Natural killer cell (primary cell): ENCODE data around the gene TDRD15. TPM values are rescaled to one million over a fixed set of nuclear protein-coding genes. Genes with fewer than 3 reads are reported as not detected.

Experiments used
- ATAC-seq, 3 donors: fragments of 150-1000 bp in 2 of 3; fragments of 200-7000 bp in 1 of 3; cut with Tn5 transposase; 1 replicate in 1 of 3; 2 replicates in 2 of 3; pipeline ENCODE4 v1.10.0; 2021; ENCODE audit warnings: mild to moderate bottlenecking in 2 of 3, moderate library complexity in 2 of 3
- DNase-seq, 2 donors: peaks; one replicate each; pipeline versions ENCODE4 v3.0.0 to v3.0.0-alpha.2; 2013 to 2021; ENCODE audit warnings: mixed read lengths in 1 of 2
- H3K27ac ChIP-seq: one replicate; pipeline ENCODE4 v1.5.1; 2013; ENCODE audit warnings: mild to moderate bottlenecking, low read length
- H3K27me3 ChIP-seq: one replicate; pipeline ENCODE4 v1.6.1; 2013; ENCODE audit warnings: low read length; ENCODE audit not compliant: control insufficient read depth, insufficient read depth
- H3K36me3 ChIP-seq: one replicate; pipeline ENCODE4 v1.6.1; 2013; ENCODE audit warnings: low read length; ENCODE audit not compliant: control insufficient read depth, insufficient read depth
- H3K4me1 ChIP-seq: one replicate; pipeline ENCODE4 v1.6.1; 2013; ENCODE audit warnings: low read length; ENCODE audit not compliant: control insufficient read depth, insufficient read depth
- H3K4me3 ChIP-seq: one replicate; pipeline ENCODE4 v1.5.1; 2013; ENCODE audit warnings: low read length
- H3K9me3 ChIP-seq: one replicate; pipeline ENCODE4 v1.6.1; 2013; ENCODE audit warnings: low read length; ENCODE audit not compliant: control insufficient read depth, insufficient read depth
- H3K27ac Mint-ChIP-seq, 2 donors: one replicate each; pipeline ENCODE4 v1.8.0; 2022; ENCODE audit warnings: mild to moderate bottlenecking in 2 of 2, mixed read lengths in 2 of 2, moderate library complexity in 1 of 2
- H3K27me3 Mint-ChIP-seq, 2 donors: one replicate each; pipeline ENCODE4 v1.8.0; 2022; ENCODE audit warnings: low read depth in 2 of 2, mixed read lengths in 2 of 2
- H3K36me3 Mint-ChIP-seq: one replicate; pipeline ENCODE4 v1.8.0; 2022; ENCODE audit warnings: mixed read lengths
- H3K4me1 Mint-ChIP-seq, 2 donors: one replicate each; pipeline ENCODE4 v1.8.0; 2022; ENCODE audit warnings: mixed read lengths in 2 of 2
- H3K4me3 Mint-ChIP-seq: one replicate; pipeline ENCODE4 v1.8.0; 2022; ENCODE audit warnings: mild to moderate bottlenecking, moderate library complexity, mixed read lengths
- H3K9me3 Mint-ChIP-seq, 2 donors: one replicate each; pipeline ENCODE4 v1.8.0; 2022; ENCODE audit warnings: mixed read lengths in 2 of 2
- CTCF ChIP-seq: fragments of 200-600 bp; IDR thresholded peaks from one replicate; pipeline ENCODE4 v1.8.0; 2022; ENCODE audit warnings: antibody characterized with exemption
- WGBS: methylation state at CpG from one replicate; pipeline ENCODE4 v1.1.7; 2013; ENCODE audit warnings: missing lambda C conversion rate; ENCODE audit not compliant: insufficient coverage; 5-methylcytosine and 5-hydroxymethylcytosine counted together
- intact Hi-C: fragments of 100-400 bp; cut with micrococcal nuclease; formaldehyde crosslinking; loops from one replicate; pipeline ENCODE4 v1.14.2; 2022
- total RNA-seq, 4 donors: library from RNA; stranded (reverse); fragments of 120-200 nt in 1 of 4; gene quantifications; one replicate each; pipeline versions ENCODE4 v1.2.3 to v1.2.4, GENCODE V29; 2013 to 2022

TDRD15 gene
- total RNA-seq, 3 donors from 2014 or later (not counting 1 experiment from before 2014, with no cell fraction given) = 0.21 to 0.33 (median 0.27) TPM

DNA sequence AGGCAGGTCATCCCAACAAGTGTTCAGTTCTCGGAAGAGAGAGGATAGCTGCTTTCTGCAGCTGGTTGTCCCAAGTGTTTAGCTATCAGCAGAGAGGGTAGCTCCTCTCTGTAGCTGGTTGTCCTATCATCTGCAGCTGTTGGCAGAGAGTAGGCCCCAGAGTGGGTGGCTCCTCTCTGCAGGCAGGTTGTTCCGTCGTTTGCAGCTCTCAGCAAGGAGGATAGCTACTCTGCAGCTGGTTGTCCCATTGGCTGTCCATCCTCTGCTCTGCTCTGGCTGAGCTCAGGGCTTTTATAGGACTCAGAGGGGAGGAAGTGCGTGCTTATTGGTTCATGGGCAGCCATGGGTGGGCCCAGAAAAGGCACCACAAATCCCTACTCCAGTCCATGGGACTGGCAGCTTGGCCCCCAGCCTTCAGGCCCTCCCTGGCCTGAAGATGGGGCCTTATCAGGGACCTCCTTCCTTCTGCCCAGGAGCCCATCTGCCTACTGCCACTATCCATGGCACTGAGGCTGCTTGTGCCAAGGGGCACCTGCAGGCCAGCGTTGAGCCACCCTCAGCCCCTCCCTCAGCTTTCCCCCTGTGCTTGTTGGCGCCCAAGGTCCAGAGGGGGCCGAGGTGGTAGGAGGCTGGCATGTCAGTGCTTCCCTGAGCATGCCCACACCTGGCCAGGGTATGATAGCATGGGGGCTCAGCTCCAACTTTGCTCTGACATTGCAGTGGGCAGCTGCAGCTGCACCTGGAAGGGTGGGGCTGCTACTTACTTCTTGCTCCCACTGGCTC is 38.3 kb downstream of the TDRD15 start:
- no peak for ATAC-seq
- WGBS = 81% methylated on average over 7 of the region's 7 CpGs

GRCh38 chr2:21162615-21162878 is 38.8 kb downstream of the TDRD15 start:
- no peaks in the 10 kb centered on the region for H3K27me3 Mint-ChIP-seq
- no peaks in the 10 kb centered on the region for H3K9me3 Mint-ChIP-seq
- Histone ChIP-seq H3K27ac (no peak overlapping the region), H3K36me3 (no peaks in the 10 kb centered on the region), H3K4me3 (no peak overlapping the region), H3K4me1 (no peaks in the 10 kb centered on the region), H3K9me3 (peaks cover 7% of the 10 kb centered on the region), H3K27me3 (no peaks in the 10 kb centered on the region)
- no peak overlapping the region for H3K4me3 Mint-ChIP-seq
- 72% methylated on average over 5 of the region's 5 CpGs for WGBS
- DNase-seq (no peak), ATAC-seq (no peak)
- no peaks in the 10 kb centered on the region for H3K4me1 Mint-ChIP-seq
- no peak overlapping the region for H3K27ac Mint-ChIP-seq
- no peak for TF ChIP-seq CTCF
- H3K36me3 Mint-ChIP-seq = no peaks in the 10 kb centered on the region
- intact Hi-C loops = loop anchor here (10.0 kb wide), 1 partner anchor 118 kb away; the partner anchor contains the start of gene APOB

More for the DNA sequence above, 38.3 kb downstream of the TDRD15 start:
- Histone ChIP-seq H3K36me3 (no peaks in the 10 kb centered on the region), H3K4me1 (no peaks in the 10 kb centered on the region), H3K27ac (no peak overlapping the region), H3K27me3 (no peaks in the 10 kb centered on the region), H3K9me3 (peaks cover 7% of the 10 kb centered on the region), H3K4me3 (no peak overlapping the region)
- TF ChIP-seq CTCF = no peak
- H3K36me3 Mint-ChIP-seq = no peaks in the 10 kb centered on the region
- no peaks in the 10 kb centered on the region for H3K9me3 Mint-ChIP-seq
- intact Hi-C loops = loop anchor here (10.0 kb wide), 1 partner anchor 117 kb away; the partner anchor contains the start of gene APOB
- peaks cover 0 to 2% of the 10 kb centered on the region in 2 donors for H3K27me3 Mint-ChIP-seq
- H3K4me3 Mint-ChIP-seq = no peak overlapping the region
- no peak overlapping the region for H3K27ac Mint-ChIP-seq
- no peaks in the 10 kb centered on the region for H3K4me1 Mint-ChIP-seq
- no peak for DNase-seq

DNA sequence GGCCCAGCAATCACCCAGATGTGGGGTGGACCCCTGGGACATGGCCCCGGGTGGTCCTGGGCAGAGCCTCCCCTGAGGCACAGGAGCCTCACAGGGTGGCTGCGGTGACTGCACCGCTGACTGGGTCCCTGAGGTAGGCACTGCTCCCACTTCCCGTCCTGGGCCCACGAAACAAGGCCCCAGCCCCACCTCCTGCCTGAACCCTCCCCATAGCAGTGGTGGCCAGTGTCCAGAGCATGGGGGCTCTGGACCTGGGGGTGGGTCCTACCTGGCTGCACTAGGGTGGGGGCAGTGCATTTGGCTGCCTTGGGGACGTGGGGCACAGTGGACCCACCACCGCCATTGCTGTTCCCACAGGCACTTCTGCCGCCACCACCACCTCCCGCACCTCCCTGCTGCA is 39.4 kb downstream of the TDRD15 start:
- 94% methylated on average over 9 of the region's 9 CpGs for WGBS
- H3K36me3 ChIP-seq = no peaks in the 10 kb centered on the region
- Mint-ChIP-seq H3K36me3 (no peaks in the 10 kb centered on the region), H3K9me3 (no peaks in the 10 kb centered on the region), H3K4me3 (no peak overlapping the region), H3K27me3 (no peaks in the 10 kb centered on the region), H3K27ac (no peak overlapping the region), H3K4me1 (no peaks in the 10 kb centered on the region)
- no peaks in the 10 kb centered on the region for H3K27me3 ChIP-seq
- H3K9me3 ChIP-seq = peaks cover 7% of the 10 kb centered on the region
- no peak for ATAC-seq
- DNase-seq = no peak
- H3K27ac ChIP-seq = no peak overlapping the region
- intact Hi-C loops = loop anchor here (10.0 kb wide), 1 partner anchor 118 kb away; the partner anchor contains the start of gene APOB
- no peaks in the 10 kb centered on the region for H3K4me1 ChIP-seq
- TF ChIP-seq CTCF = no peak
- no peak overlapping the region for H3K4me3 ChIP-seq
